GM12878 (cell line): ENCODE data around the gene RAD18. TPM values are rescaled to one million over a fixed set of nuclear protein-coding genes. Genes with fewer than 3 reads are reported as not detected.

ENCODE experiments used
- ATAC-seq: fragments of 200-7000 bp; cut with Tn5 transposase; 3 replicates; pipeline ENCODE4 v1.9.1; 2020; ENCODE audit warnings: mild to moderate bottlenecking, moderate library complexity
- BruUV-seq: library from RNA; stranded (reverse); fragments of 400-500 nt; replicated peaks from 2 replicates; lab custom pipeline; 2021; lab: Mats Ljungman, UMichigan
- CTCF ChIA-PET: fragments of 300-600 bp; sonication (Branson Sonifier 250); formaldehyde crosslinking; extraction: SDS; loops from one replicate; lab custom pipeline; 2021; ENCODE audit warnings: inconsistent platforms; lab: Yijun Ruan, JAX
- POLR2A ChIA-PET: fragments of 350-600 bp; formaldehyde crosslinking; extraction: SDS; loops from one replicate; lab custom pipeline; 2021; ENCODE audit warnings: inconsistent platforms; lab: Charles Lee
- RAD21 ChIA-PET: fragments of 300-600 bp; sonication (Branson Sonifier 250); formaldehyde crosslinking; loops from one replicate; lab custom pipeline; 2023; ENCODE audit warnings: antibody characterized with exemption; ENCODE audit not compliant: unreplicated experiment; lab: Charles Lee
- SMC1A ChIA-PET: fragments of 300-600 bp; sonication (Branson Sonifier 250); formaldehyde crosslinking; loops from one replicate; lab custom pipeline; 2023; ENCODE audit not compliant: unreplicated experiment, uncharacterized antibody; lab: Charles Lee
- DNase-seq: peaks from one replicate; pipeline ENCODE4 v3.0.0-alpha.2; 2011; ENCODE audit warnings: low read depth, low spot score
- FAIRE-seq: peaks from 3 replicates; lab custom pipeline; 2011; peaks lifted over from hg19 to GRCh38; lab: Jason Lieb, UNC
- H2AFZ ChIP-seq: 2 replicates; pipeline ENCODE4 v1.6.0; 2011; ENCODE audit warnings: low read depth, low read length, control low read depth; ENCODE audit not compliant: control insufficient read depth
- H3K27ac ChIP-seq: 2 replicates; pipeline ENCODE4 v1.5.1; 2011; ENCODE audit warnings: control low read depth; ENCODE audit not compliant: control insufficient read depth, insufficient read depth
- H3K27me3 ChIP-seq, 2 experiments: replicated peaks in 1 of 2; 2 replicates each; pipeline versions ENCODE4 v1.6.0 to v1.6.1; 2011; ENCODE audit warnings: low read length in 1 of 2; ENCODE audit not compliant: control insufficient read depth in 2 of 2, insufficient read depth in 2 of 2
- H3K36me3 ChIP-seq, 2 experiments: 2 replicates each; pipeline ENCODE4 v1.5.1; 2011; ENCODE audit warnings: low read length in 1 of 2; ENCODE audit not compliant: control insufficient read depth in 2 of 2, insufficient read depth in 2 of 2
- H3K4me1 ChIP-seq: 2 replicates; pipeline ENCODE4 v1.6.1; 2011; ENCODE audit warnings: mild to moderate bottlenecking, low read length, moderate library complexity, mixed read lengths; ENCODE audit not compliant: control insufficient read depth, insufficient read depth
- H3K4me2 ChIP-seq: 2 replicates; pipeline ENCODE4 v1.6.0; 2011; ENCODE audit warnings: control low read depth; ENCODE audit not compliant: control insufficient read depth, insufficient read depth
- H3K4me3 ChIP-seq: fragments of 200-600 bp; sonication (generic); 2 replicates; pipeline ENCODE4 v1.5.1; 2016
- H3K79me2 ChIP-seq: 2 replicates; pipeline ENCODE4 v1.6.0; 2011; ENCODE audit warnings: low read length; ENCODE audit not compliant: control insufficient read depth, insufficient read depth
- H3K9ac ChIP-seq: 2 replicates; pipeline ENCODE4 v1.8.0; 2011; ENCODE audit warnings: low read length, control low read depth, mixed read lengths; ENCODE audit not compliant: control insufficient read depth, insufficient read depth
- H3K9me3 ChIP-seq: replicated peaks from 3 replicates; pipeline ENCODE4 v1.5.1; 2011; ENCODE audit warnings: mild to moderate bottlenecking, low read length; ENCODE audit not compliant: control insufficient read depth, insufficient read depth
- H4K20me1 ChIP-seq: 2 replicates; pipeline ENCODE4 v1.6.0; 2011; ENCODE audit not compliant: control insufficient read depth, insufficient read depth
- BACH1 ChIP-seq: fragments of 450-650 bp; IDR thresholded peaks from 2 replicates; pipeline ENCODE4 v1.6.1; 2017; ENCODE audit warnings: mild to moderate bottlenecking, borderline replicate concordance
- BRCA1 ChIP-seq: IDR thresholded peaks from 2 replicates; pipeline ENCODE4 v1.6.1; 2011; ENCODE audit warnings: low read depth, low read length, improper control_type of control experiment
- CREM ChIP-seq: IDR thresholded peaks from 2 replicates; pipeline ENCODE4 v1.6.1; 2014; ENCODE audit warnings: antibody characterized with exemption, low read depth
- E2F4 ChIP-seq: IDR thresholded peaks from 2 replicates; pipeline ENCODE4 v1.6.1; 2012; ENCODE audit warnings: low read depth, low read length, improper control_type of control experiment
- E4F1 ChIP-seq: fragments of 450-650 bp; IDR thresholded peaks from 2 replicates; pipeline ENCODE4 v1.6.1; 2018; ENCODE audit warnings: borderline replicate concordance, mild to moderate bottlenecking; ENCODE audit not compliant: partially characterized antibody
- EGR1 ChIP-seq, 2 experiments: IDR thresholded peaks; 1 replicate in 1 of 2; 2 replicates in 1 of 2; pipeline ENCODE4 v1.6.1; 2011 to 2012; ENCODE audit warnings: low read depth in 2 of 2, low read length in 2 of 2, borderline replicate concordance in 1 of 2, mild to moderate bottlenecking in 1 of 2, moderate library complexity in 1 of 2
- JUNB ChIP-seq: IDR thresholded peaks from 2 replicates; pipeline ENCODE4 v1.6.1; 2016; ENCODE audit warnings: antibody characterized with exemption, mild to moderate bottlenecking
- KLF5 ChIP-seq: fragments of 450-650 bp; IDR thresholded peaks from 2 replicates; pipeline ENCODE4 v1.6.1; 2014; ENCODE audit warnings: mild to moderate bottlenecking; ENCODE audit not compliant: partially characterized antibody
- PML ChIP-seq: IDR thresholded peaks from 2 replicates; pipeline ENCODE4 v1.6.1; 2012; ENCODE audit warnings: low read length, inconsistent platforms
- POLR2A ChIP-seq: IDR thresholded peaks from 2 replicates; pipeline ENCODE4 v1.6.1; 2011; ENCODE audit warnings: low read depth, mild to moderate bottlenecking, low read length
- SIN3A ChIP-seq: IDR thresholded peaks from 2 replicates; pipeline ENCODE4 v1.6.1; 2012; ENCODE audit warnings: low read depth, low read length, improper control_type of control experiment
- SMARCA5 ChIP-seq: fragments of 450-650 bp; IDR thresholded peaks from 2 replicates; pipeline ENCODE4 v1.6.1; 2017; ENCODE audit warnings: mild to moderate bottlenecking
- SP1 ChIP-seq: IDR thresholded peaks from one replicate; pipeline ENCODE4 v1.6.1; 2011; ENCODE audit warnings: low read depth, low read length
- SPI1 ChIP-seq: IDR thresholded peaks from 2 replicates; pipeline ENCODE4 v1.6.1; 2011; ENCODE audit warnings: low read depth, mild to moderate bottlenecking, low read length, moderate library complexity, borderline replicate concordance; ENCODE audit not compliant: insufficient read depth
- SUPT20H ChIP-seq: IDR thresholded peaks from 2 replicates; pipeline ENCODE4 v1.6.1; 2011; ENCODE audit warnings: low read depth, mild to moderate bottlenecking, low read length, moderate library complexity, borderline replicate concordance; ENCODE audit not compliant: control insufficient read depth
- WRNIP1 ChIP-seq: IDR thresholded peaks from 2 replicates; pipeline ENCODE4 v1.6.1; 2011; ENCODE audit warnings: low read depth, low read length, improper control_type of control experiment, borderline replicate concordance
- ZBED1 ChIP-seq: IDR thresholded peaks from 2 replicates; pipeline ENCODE4 v1.6.1; 2016; ENCODE audit warnings: borderline replicate concordance
- ZNF217 ChIP-seq: fragments of 450-650 bp; IDR thresholded peaks from 2 replicates; pipeline ENCODE4 v1.6.1; 2017; ENCODE audit warnings: antibody characterized with exemption, mild to moderate bottlenecking
- WGBS: methylation state at CpG from one replicate; pipeline ENCODE4 v1.1.6; 2016; ENCODE audit warnings: low lambda C conversion rate; ENCODE audit not compliant: insufficient replicate concordance, insufficient coverage; ENCODE audit errors: missing lambda C conversion rate; 5-methylcytosine and 5-hydroxymethylcytosine counted together
- in situ Hi-C: fragments of 300-500 bp; cut with MboI; formaldehyde crosslinking; loops from 9 replicates; pipeline ENCODE4 v1.14.3; 2018; ENCODE audit warnings: mixed read lengths
- intact Hi-C: fragments of 100-400 bp; cut with micrococcal nuclease; formaldehyde crosslinking; loops from one replicate; pipeline ENCODE4 v1.14.2; 2022; ENCODE audit not compliant: unreplicated experiment
- polyA plus RNA-seq, 11 experiments: library from polyadenylated mRNA; depleted of rRNA in 4 of 11; unstranded in 6 of 11; stranded (reverse) in 5 of 11; fragments of >200 nt; fragmentation: Nextera tagmentation in 4 of 11; fragmentation: Illumina TruSeq in 1 of 11; extraction: Ambion mirVana in 4 of 11; extraction: Trizol in 1 of 11; gene quantifications; 1 replicate in 1 of 11; 2 replicates in 10 of 11; pipeline versions ENCODE4 v1.2.1 to v1.2.3, GENCODE V29; 2011 to 2016; ENCODE audit warnings: inconsistent platforms in 2 of 11, missing spikeins in 2 of 11, low read depth in 1 of 11
- total RNA-seq, 4 experiments: library from RNA; depleted of rRNA in 3 of 4; stranded (reverse); fragments of >200 nt in 3 of 4; fragmentation: Illumina TruSeq in 1 of 4; extraction: Trizol in 1 of 4; gene quantifications; 2 replicates each; pipeline versions ENCODE4 v1.2.1 to v1.2.3, GENCODE V29; 2013 to 2021
- TF ChIP-seq, protein P1 (sequence below): fragments of 150-350 bp; IDR thresholded peaks from 2 replicates; pipeline ENCODE4 v1.6.1; 2016; ENCODE audit warnings: low read depth, low read length

RAD18 gene
- total and polyA plus RNA-seq, 10 of the 15 experiments (the other 5 are each of a cell fraction or from before 2014, with no cell fraction given), result 8.7 to 38.6 (median 19.2) TPM

- no peak for TF ChIP-seq BRCA1
- no peak for TF ChIP-seq SP1
- TF ChIP-seq SUPT20H, result no peak
- TF ChIP-seq ZBED1, result no peak
- TF ChIP-seq SPI1, result no peak
- TF ChIP-seq EGR1 (IDR thresholded peaks at IDR 0.05; ENCODE audit: borderline replicate concordance in 1 of 2, low read depth in 2 of 2, low read length in 2 of 2), result no peak
- TF ChIP-seq KLF5, result no peak
Observed at GRCh38 chr3:9000041-9000440, 36.8 kb upstream of the RAD18 start (continued).

- ChIA-PET CTCF (interaction anchor here (1.2 to 2.4 kb wide), 2 partner anchors 9 to 304 kb away, joined by 3 to 7 read pairs; no protein-coding TSS in a partner anchor), POLR2A (no interaction called here), RAD21 (no interaction called here), SMC1A (interaction anchor here (1.9 kb wide), 1 partner anchor 8 kb away, joined by 4 read pairs; no protein-coding TSS in a partner anchor)
- no peaks in the 10 kb centered on the region for H3K79me2 ChIP-seq
- DNase-seq (no peak), FAIRE-seq (no peak), ATAC-seq (no peak)
- TF ChIP-seq ZNF217 (no peak), BACH1 (no peak), WRNIP1 (no peak), CREM (no peak), E4F1 (no peak), SPI1 (no peak), SP1 (no peak), E2F4 (no peak), JUNB (no peak), SMARCA5 (no peak), SIN3A (no peak), POLR2A (no peak), PML (no peak)
- TF ChIP-seq, protein P1, sequence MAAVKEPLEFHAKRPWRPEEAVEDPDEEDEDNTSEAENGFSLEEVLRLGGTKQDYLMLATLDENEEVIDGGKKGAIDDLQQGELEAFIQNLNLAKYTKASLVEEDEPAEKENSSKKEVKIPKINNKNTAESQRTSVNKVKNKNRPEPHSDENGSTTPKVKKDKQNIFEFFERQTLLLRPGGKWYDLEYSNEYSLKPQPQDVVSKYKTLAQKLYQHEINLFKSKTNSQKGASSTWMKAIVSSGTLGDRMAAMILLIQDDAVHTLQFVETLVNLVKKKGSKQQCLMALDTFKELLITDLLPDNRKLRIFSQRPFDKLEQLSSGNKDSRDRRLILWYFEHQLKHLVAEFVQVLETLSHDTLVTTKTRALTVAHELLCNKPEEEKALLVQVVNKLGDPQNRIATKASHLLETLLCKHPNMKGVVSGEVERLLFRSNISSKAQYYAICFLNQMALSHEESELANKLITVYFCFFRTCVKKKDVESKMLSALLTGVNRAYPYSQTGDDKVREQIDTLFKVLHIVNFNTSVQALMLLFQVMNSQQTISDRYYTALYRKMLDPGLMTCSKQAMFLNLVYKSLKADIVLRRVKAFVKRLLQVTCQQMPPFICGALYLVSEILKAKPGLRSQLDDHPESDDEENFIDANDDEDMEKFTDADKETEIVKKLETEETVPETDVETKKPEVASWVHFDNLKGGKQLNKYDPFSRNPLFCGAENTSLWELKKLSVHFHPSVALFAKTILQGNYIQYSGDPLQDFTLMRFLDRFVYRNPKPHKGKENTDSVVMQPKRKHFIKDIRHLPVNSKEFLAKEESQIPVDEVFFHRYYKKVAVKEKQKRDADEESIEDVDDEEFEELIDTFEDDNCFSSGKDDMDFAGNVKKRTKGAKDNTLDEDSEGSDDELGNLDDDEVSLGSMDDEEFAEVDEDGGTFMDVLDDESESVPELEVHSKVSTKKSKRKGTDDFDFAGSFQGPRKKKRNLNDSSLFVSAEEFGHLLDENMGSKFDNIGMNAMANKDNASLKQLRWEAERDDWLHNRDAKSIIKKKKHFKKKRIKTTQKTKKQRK, result no peak
- no peaks in the 10 kb centered on the region; a peak in 1 of 4 replicates for H3K27me3 ChIP-seq
- H3K4me2 ChIP-seq, result no peak overlapping the region
- intact Hi-C loops (no loop called here), in situ Hi-C loops (no loop called here)
- no peaks in the 10 kb centered on the region for H3K9me3 ChIP-seq
- no TSS peak for BruUV-seq
- H3K36me3 ChIP-seq, result no peaks in the 10 kb centered on the region
- H2AFZ ChIP-seq, result no peak overlapping the region
- H4K20me1 ChIP-seq, result no peaks in the 10 kb centered on the region
- WGBS, result 44% methylated on average over 3 of the region's 3 CpGs
- no peak overlapping the region for H3K27ac ChIP-seq
- no peak overlapping the region for H3K4me3 ChIP-seq
- H3K9ac ChIP-seq, result no peak overlapping the region
- H3K4me1 ChIP-seq, result no peaks in the 10 kb centered on the region
Observed at GRCh38 chr3:8997151-8997550, 33.9 kb upstream of the RAD18 start.
